Psoas muscle (tissue), 8 donors: ENCODE results near the gene SPTBN1. TPM values are rescaled to one million over a fixed set of nuclear protein-coding genes. Genes with fewer than 3 reads are reported as not detected.

Source experiments
- ATAC-seq, 4 donors: fragments of 200-7000 bp; cut with Tn5 transposase; one replicate each; pipeline ENCODE4 v1.9.1; 2020; ENCODE audit warnings: moderate library complexity in 3 of 4, mild to moderate bottlenecking in 2 of 4
- DNase-seq, 2 donors: peaks; one replicate each; pipeline ENCODE4 v3.0.0-alpha.2; 2020
- H3K27ac ChIP-seq: fragments of 200-600 bp; one replicate; pipeline ENCODE4 v1.8.0; 2022
- H3K27me3 ChIP-seq, 3 donors: fragments of 200-600 bp in 1 of 3; one replicate each; pipeline versions ENCODE4 v1.6.1 to v1.8.0; 2013 to 2022; ENCODE audit warnings: low read length in 2 of 3, mild to moderate bottlenecking in 2 of 3, moderate library complexity in 1 of 3; ENCODE audit not compliant: insufficient read depth in 3 of 3
- H3K36me3 ChIP-seq, 2 donors: fragments of 200-600 bp in 1 of 2; one replicate each; pipeline versions ENCODE4 v1.6.1 to v1.8.0; 2013 to 2022; ENCODE audit warnings: low read depth in 1 of 2, mild to moderate bottlenecking in 1 of 2, moderate library complexity in 1 of 2; ENCODE audit not compliant: insufficient read depth in 1 of 2
- H3K4me1 ChIP-seq: fragments of 200-600 bp; one replicate; pipeline ENCODE4 v1.8.0; 2022
- H3K4me3 ChIP-seq: fragments of 200-600 bp; one replicate; pipeline ENCODE4 v1.8.0; 2022; ENCODE audit warnings: mild to moderate bottlenecking
- H3K9me3 ChIP-seq: fragments of 200-600 bp; one replicate; pipeline ENCODE4 v1.8.0; 2022
- CTCF ChIP-seq: fragments of 200-600 bp; IDR thresholded peaks from one replicate; pipeline ENCODE4 v1.8.0; 2022; ENCODE audit warnings: antibody characterized with exemption
- WGBS, 3 donors: extraction: QIAGEN DNeasy Blood & Tissue Kit; methylation state at CpG; one replicate each; pipeline versions ENCODE4 v1.1.6 to v1.1.7; 2013; 5-methylcytosine and 5-hydroxymethylcytosine counted together
- intact Hi-C, 2 donors: fragments of 100-400 bp; cut with DNase I; formaldehyde crosslinking; loops; one replicate each; pipeline versions ENCODE4 v1.11.0 to v1.14.2; 2022
- polyA plus RNA-seq, 3 donors: library from polyadenylated mRNA; stranded (reverse); fragments of 200-250 nt; gene quantifications; one replicate each; pipeline ENCODE4 v1.2.3, GENCODE V29; 2013
- total RNA-seq, 4 donors: library from RNA; stranded (reverse); fragmentation: NEBNext Ultra II Directional in 2 of 4; extraction: Animal tissue kit (Norgen Biotek cat#: 25700) in 2 of 4; gene quantifications; one replicate each; pipeline versions ENCODE4 v1.2.1 to v1.2.4, GENCODE V29; 2021 to 2023
- donor health status: healthy with polysubstance abuse.
- donor health status: DM: no; HTN: no; CAD: no; lungs with moderate emphysema.
- donor health status: Bipolar disorder and iron deficiency.
- donor health status: healthy.
- donor health status: DM: yes; HTN: yes; CAD: no.
- donor health status: DM: no; HTN: no; CAD: no.
- donor health status: DM: no; HTN: no; CAD: no.
- donor health status: DM: yes; HTN: yes; CAD: no.

The SPTBN1 gene
- total and polyA plus RNA-seq, 7 donors, result 22.9 to 180 (median 87.8) TPM

- no peaks in the 10 kb centered on the region for H3K9me3 ChIP-seq
- intact Hi-C loops, result no loop called here
- peaks cover 15% of the 10 kb centered on the region for H3K4me1 ChIP-seq
- peak overlapping the region; percentile 50 for H3K27ac ChIP-seq
- WGBS, 3 donors, result 30 to 44% (median 36%) methylated on average over 9 of the region's 9 CpGs
- no peaks in the 10 kb centered on the region for H3K27me3 ChIP-seq
- no peak for ATAC-seq
- TF ChIP-seq CTCF, result no peak
- DNase-seq, result no peak
- H3K4me3 ChIP-seq, result no peak overlapping the region
- H3K36me3 ChIP-seq, result no peaks in the 10 kb centered on the region
Observed at GRCh38 chr2:54419855-54420523, 36.1 kb upstream of the SPTBN1 start.

- Histone ChIP-seq H3K36me3 (peaks cover 0 to 2% of the 10 kb centered on the region in 2 donors), H3K9me3 (no peaks in the 10 kb centered on the region), H3K4me3 (no peak overlapping the region), H3K4me1 (peaks cover 15% of the 10 kb centered on the region), H3K27ac (no peak overlapping the region), H3K27me3 (no peaks in the 10 kb centered on the region)
- WGBS, 3 donors, result 64 to 67% (median 65%) methylated on average over 2 of the region's 2 CpGs
- intact Hi-C loops, result no loop called here
- no peak for TF ChIP-seq CTCF
- no peak for DNase-seq
- no peak for ATAC-seq
Observed at GRCh38 chr2:54420524-54421172, 35.5 kb upstream of the SPTBN1 start.

- DNase-seq (no peak), ATAC-seq (no peak)
- Histone ChIP-seq H3K36me3 (peaks cover 0 to 2% of the 10 kb centered on the region in 2 donors), H3K9me3 (no peaks in the 10 kb centered on the region), H3K27me3 (no peaks in the 10 kb centered on the region), H3K4me3 (no peak overlapping the region), H3K4me1 (peaks cover 15% of the 10 kb centered on the region), H3K27ac (no peak overlapping the region)
- intact Hi-C loops, result no loop called here
- WGBS, 3 donors, result 89 to 93% (median 93%) methylated on average over 10 of the region's 10 CpGs
- no peak for TF ChIP-seq CTCF
Observed at GRCh38 chr2:54422072-54422581, 34.0 kb upstream of the SPTBN1 start.

GRCh38 chr2:54423213-54423612, 32.9 kb upstream of the SPTBN1 start:
- no peak for DNase-seq
- intact Hi-C loops, result no loop called here
- Histone ChIP-seq H3K27me3 (no peaks in the 10 kb centered on the region), H3K9me3 (no peaks in the 10 kb centered on the region), H3K36me3 (peaks cover 0 to 2% of the 10 kb centered on the region in 2 donors), H3K4me3 (no peak overlapping the region), H3K27ac (no peak overlapping the region), H3K4me1 (peaks cover 15% of the 10 kb centered on the region)
- ATAC-seq, result peak in 1 of 4 donors; percentile 33
- WGBS, 3 donors, result 35 to 60% (median 47%) methylated on average over 2 of the region's 2 CpGs
- no peak for TF ChIP-seq CTCF
